HL-60 (cell line): ENCODE results near the gene HNRNPAB.

Experiments used
- TF ChIP-seq, protein P1 (sequence below): IDR thresholded peaks from 2 replicates; pipeline ENCODE4 v1.6.1; 2012; ENCODE audit warnings: low read depth; ENCODE audit not compliant: insufficient replicate concordance
- TF ChIP-seq, protein P2 (sequence below): IDR thresholded peaks from one replicate; pipeline ENCODE4 v1.5.1; 2011; ENCODE audit warnings: low read length, control low read depth, inconsistent platforms; ENCODE audit not compliant: insufficient read depth

DNA sequence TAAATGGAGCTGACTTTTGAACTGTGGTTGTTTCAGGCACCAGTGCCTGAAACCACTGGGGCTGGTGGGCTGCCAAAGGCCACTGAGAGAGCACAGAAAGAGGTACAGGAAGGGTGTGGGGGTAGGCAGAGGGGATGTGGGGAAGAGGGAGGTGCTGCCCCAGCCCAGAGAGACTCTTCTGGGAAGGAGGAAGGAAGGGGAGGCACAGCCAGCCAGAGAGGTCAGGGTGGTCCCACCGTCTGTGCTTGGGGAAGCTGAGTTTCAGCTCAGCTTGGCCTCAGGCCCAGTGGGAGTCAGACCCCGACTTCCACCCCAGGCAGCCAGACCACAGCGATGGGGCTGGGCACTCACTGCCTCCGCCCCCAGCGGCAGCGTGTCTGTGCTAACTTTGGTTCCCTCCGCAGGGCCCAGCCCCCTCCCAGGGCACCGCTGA lies 36.9 kb downstream of the HNRNPAB start:
- TF ChIP-seq, protein P1, sequence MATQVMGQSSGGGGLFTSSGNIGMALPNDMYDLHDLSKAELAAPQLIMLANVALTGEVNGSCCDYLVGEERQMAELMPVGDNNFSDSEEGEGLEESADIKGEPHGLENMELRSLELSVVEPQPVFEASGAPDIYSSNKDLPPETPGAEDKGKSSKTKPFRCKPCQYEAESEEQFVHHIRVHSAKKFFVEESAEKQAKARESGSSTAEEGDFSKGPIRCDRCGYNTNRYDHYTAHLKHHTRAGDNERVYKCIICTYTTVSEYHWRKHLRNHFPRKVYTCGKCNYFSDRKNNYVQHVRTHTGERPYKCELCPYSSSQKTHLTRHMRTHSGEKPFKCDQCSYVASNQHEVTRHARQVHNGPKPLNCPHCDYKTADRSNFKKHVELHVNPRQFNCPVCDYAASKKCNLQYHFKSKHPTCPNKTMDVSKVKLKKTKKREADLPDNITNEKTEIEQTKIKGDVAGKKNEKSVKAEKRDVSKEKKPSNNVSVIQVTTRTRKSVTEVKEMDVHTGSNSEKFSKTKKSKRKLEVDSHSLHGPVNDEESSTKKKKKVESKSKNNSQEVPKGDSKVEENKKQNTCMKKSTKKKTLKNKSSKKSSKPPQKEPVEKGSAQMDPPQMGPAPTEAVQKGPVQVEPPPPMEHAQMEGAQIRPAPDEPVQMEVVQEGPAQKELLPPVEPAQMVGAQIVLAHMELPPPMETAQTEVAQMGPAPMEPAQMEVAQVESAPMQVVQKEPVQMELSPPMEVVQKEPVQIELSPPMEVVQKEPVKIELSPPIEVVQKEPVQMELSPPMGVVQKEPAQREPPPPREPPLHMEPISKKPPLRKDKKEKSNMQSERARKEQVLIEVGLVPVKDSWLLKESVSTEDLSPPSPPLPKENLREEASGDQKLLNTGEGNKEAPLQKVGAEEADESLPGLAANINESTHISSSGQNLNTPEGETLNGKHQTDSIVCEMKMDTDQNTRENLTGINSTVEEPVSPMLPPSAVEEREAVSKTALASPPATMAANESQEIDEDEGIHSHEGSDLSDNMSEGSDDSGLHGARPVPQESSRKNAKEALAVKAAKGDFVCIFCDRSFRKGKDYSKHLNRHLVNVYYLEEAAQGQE = no peak
- TF ChIP-seq, protein P2, sequence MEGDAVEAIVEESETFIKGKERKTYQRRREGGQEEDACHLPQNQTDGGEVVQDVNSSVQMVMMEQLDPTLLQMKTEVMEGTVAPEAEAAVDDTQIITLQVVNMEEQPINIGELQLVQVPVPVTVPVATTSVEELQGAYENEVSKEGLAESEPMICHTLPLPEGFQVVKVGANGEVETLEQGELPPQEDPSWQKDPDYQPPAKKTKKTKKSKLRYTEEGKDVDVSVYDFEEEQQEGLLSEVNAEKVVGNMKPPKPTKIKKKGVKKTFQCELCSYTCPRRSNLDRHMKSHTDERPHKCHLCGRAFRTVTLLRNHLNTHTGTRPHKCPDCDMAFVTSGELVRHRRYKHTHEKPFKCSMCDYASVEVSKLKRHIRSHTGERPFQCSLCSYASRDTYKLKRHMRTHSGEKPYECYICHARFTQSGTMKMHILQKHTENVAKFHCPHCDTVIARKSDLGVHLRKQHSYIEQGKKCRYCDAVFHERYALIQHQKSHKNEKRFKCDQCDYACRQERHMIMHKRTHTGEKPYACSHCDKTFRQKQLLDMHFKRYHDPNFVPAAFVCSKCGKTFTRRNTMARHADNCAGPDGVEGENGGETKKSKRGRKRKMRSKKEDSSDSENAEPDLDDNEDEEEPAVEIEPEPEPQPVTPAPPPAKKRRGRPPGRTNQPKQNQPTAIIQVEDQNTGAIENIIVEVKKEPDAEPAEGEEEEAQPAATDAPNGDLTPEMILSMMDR = no peak
